GM19324 (cell line): ENCODE measurements around the gene MCTP1.

Experiments used
- ATAC-seq: cut with Tn5 transposase; IDR thresholded peaks from one replicate; pipeline ENCODE4 v1.9.1; 2021; ENCODE audit warnings: mild to moderate bottlenecking, moderate library complexity; ENCODE audit not compliant: unreplicated experiment, low FRiP score

MCTP1 gene

DNA sequence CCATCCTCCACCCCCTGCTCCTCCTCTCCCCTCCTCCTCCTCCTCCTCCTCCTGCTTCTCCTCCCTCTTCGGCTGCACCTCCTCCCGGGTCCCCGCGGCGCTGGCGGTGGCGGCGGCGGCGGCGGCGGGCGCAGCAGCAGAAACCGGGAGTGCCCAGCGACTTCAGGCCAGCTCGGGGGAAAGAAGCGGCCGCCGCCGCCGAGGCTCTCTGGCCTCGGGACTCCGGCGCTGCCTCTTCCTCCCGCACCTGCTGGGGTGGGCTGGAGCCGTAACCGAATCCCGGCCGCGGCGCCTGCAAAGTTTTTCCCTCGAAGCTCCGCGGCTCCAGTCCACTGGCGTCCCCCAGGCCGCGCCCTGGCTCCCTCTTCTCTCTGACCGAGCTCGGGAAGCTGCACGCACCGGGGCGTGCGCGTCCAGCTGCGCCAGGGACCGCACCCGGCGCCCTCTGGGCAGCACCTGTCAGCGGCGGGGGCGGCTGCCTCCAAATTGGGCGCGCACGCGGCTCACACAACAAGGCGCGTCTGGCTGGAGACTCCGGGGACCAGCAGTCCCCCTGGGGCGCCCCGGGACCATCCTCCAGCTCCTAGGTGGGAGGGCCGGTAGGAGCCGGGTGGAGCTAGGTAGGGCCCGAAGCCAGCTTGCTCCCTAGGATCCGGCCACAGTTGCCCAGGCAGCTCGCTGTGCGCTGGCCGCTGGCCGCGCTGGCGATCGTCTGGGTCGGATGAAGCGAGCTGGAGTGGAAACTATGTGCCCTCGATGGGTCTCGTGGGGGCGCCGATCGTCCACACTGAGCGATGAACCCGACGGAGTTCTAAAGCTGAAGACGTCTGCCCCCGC is at the start of gene MCTP1:
MCTP1 (minus strand) TSS at position 523 of the 837 bp plus-strand sequence.
- no peak for ATAC-seq

DNA sequence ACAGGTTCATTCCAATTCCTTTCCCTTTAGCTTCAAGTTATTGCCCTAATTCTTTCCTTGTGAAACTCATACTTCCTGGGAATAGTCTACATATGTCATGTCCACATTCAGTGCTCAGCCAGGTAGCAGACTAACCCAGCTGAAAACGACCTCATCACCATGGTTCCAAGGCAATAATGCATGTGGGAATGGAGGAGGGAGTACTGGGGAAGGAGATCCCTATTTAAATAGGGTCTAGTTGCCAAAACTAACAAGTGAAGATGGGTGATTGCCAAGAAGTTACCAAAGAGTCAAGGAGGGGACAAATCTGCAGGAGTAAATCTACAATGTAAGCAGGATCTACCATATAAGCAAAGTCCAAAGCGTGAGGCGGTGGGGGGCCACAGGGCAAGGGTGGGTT is 47.3 kb upstream of the MCTP1 start:
- no peak for ATAC-seq

DNA sequence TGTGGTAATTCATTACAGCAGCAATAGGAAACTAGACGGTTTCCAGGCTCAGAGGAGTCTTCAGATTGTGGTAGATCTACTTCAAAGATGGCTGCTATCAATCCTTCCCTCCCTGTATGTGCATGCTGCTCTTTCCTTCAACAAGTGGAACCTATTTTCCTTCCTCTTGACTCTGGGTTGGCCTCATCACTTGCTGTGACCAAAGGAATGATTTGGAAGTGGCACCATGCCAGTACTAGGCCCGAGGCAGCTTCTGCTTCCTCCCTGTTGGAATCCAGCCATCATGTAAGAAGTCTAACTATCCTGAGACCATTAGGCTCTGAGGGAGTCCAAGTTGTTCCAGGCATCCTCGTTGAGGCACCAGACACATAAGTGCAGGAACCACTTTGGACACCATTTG is 46.5 kb upstream of the MCTP1 start:
- ATAC-seq = no peak

DNA sequence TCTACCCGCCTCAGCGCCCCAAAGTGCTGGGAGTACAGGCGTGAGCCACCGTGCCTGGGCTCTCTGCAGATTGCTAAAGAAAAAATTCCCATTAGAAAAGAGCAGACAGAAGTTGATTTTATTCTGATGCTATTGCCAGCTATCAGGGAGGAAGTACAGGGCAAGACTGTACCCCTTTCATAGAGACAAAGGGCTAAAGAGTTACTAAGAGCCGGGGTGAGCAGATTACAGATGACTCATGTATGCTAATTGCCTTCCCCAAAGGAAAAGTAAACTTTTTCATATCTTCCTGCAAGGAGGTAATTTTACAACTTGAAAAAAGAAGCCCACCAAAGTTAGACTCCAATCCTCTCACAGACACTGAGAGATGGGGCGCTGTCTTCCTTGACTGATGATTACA is 42.3 kb upstream of the MCTP1 start:
- no peak for ATAC-seq

DNA sequence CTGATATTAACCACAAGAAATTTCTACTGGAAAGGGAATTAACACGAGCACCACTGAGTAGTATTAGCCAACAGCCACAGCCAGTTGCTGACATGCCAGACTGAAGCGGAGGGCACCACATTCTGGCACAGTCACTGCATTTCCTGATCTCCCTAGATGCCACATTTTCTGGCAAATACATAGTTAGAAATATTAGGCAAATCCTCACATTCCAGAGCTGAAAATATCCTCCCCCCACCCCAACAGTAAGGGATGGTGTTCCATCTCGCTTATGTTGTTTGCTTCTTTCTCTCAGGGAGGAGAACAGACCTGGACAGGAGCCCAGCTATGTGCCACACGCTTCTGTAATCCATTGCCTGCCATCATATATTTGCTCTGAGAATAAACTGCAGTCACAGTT is 32.8 kb upstream of the MCTP1 start:
- no peak for ATAC-seq

DNA sequence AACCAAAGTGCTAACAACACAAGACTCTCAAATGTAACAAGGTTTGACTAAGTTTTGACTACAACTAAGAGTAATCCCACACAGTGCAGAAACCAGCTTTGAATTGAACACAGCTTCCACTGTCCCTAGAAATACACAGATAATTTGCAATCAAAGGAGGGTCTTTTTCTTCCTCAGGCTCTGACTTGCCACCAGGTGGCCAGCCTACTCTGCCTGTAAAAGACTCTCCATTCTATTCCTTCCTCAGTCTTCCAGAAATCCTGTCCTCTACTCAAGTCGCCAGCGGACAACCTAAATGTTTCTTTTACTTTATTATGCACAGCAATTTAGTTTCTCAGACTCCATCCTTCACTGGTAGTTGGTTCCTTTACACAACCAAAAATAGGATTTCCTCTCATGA is 32.2 kb upstream of the MCTP1 start:
- no peak for ATAC-seq

DNA sequence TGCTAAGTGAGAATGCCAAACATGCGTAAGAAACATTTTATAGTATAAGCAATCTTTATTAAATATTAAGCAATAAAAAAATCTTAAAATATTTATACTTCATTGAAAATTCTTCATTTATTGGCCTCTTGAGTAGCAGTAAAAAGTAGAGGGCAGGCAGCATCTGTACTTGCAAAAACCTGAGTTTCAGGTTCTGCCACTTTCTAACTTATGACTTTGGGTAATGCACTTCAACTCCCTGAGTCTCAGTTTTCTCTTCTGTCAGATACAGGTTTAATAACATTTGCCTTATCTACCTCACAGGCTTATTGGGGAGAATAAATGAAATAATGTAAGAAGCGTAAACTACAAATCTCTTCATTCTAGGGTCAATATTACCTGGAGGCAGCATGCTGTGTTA is 19.8 kb upstream of the MCTP1 start:
- ATAC-seq = no peak

DNA sequence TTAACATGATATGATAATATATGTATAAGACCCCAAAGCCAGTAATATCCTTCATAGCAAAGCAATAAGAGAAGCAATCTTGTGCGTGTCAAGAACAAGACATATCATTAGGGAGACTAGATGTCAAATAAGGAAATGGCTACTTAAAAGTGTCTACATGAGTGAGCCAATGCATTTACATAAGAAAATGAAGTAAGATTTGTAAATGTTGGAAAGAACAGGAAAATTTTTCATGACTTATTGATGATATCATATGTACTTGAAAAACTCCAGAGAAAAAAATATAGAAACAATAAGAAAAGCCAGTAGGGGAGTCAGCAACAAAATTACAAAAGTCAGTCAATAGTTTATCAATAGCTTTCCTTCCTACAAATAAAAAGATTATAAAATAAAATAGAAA is 13.8 kb upstream of the MCTP1 start:
- ATAC-seq = no peak

DNA sequence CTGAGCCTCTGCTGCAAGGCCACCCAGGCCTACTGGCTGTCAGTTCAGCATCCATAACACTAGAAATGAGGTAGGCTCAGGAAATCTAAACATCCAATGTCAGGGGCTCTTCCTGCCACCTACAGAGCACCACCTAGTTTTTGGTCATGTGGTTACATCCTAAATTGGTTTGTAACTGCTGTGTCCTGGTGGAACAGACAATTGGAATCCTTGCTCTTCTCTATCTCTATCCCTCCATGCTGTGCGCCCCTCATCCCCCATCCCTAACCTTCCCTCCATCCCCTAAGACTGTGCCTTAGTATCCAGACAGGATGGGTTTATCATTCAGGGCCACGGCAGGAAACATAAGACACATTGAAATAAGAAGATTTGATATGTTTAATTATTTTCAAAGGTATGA is 11.4 kb upstream of the MCTP1 start:
- ATAC-seq = no peak

DNA sequence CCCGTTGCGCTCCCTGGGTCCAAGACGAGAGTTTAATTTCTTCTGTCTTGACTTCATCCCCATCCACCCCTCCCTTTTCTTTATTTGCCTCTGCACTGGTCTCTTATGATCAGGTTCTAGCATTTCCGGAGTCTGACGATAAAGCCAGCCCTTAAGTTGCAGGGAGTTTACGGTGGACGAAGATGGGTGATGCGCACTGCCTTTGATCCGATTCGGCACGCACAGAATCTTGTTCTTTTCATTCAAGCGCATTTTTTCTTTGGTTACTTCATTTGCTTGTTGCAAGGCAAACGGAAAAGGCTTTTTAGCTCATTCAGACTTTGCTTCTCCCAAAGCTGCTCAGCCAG is 488 bp upstream of the MCTP1 start:
- no peak for ATAC-seq

DNA sequence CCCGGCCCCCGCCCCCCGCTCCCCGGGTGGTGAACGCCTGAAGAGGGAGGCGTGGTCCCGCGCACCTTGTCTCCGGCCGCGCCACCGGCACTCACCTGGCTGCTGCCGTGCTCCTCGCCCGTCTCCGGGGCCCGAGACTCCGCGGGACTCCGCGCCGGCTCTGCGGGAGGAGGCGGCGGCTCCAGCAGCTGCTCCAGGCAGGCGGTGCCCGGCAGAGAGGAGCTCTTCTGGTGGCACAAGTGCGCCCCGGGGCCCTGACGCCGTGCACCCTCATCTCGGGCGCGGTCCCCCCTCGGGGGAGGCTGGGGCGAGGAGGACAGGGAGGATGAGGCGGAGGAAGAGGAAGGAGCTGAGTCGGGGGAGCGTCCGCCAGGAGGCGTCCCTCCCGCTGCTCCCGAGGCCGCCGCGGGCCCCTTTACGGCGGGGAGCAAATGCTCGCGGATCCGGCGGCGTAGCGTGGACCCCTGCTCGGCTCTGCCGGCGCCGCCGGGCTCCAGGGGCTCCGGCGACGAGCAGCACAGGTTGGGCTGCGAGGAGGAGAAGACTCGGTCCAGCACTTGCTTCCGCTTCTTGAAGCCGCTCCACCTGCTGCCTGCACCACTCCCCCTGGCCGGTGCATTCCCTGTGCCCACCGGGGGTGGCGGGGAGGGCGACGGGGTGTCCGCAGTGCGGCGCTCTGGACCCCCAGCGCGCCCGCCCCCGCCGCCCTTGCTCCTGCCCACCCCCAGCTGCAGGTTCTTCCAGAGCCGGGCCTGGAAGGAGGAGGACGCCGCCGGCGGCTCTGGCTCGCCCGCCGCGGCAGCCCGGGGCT is 928 bp downstream of the MCTP1 start:
- ATAC-seq = peak; percentile 55

DNA sequence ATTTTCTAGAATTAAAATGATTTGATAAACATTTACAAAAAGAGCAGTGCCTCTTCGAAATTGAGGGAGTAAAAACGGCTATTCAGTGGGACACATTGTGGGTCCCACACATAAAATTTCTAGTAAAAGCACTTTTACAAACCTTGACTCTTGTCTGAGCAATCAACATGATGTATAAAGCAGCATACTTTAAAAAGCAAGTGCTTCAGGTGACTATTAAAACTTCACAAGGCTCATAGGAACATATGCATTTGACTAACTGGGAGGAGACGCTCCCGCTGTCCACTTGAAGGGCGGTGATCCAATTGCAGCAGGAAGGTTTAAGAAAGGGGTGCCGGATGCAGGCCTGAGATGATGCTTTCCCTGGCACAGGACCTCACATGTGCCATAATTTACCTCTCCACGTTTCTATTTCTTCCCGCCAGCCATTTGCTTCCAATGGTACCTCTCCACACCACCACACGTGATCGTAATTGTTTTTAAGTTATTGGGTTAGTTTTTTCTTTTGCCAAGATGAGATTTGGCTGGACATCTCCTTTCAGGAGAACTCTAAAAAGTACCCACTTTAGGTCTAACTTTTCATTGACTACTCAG is 1.8 kb downstream of the MCTP1 start:
- ATAC-seq = no peak

DNA sequence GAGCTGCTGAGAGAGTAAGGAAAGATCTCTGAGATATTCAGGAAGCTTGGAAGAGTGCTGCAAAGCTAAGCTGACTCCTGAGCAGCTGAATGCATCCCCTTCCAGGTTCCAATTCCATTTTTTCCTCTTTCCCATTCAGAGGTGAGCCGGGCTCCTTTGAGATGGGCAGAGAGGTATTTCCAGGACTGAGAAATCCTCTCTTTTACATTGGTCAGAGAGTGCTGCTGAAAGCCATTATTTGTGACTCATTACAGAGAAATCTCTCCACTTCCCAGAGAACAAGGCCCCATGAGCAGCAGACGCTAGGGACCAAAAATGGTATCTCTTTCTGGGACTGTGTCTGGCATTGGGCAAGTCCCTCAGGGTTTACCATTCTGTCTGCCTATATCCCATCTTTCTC is 3.7 kb downstream of the MCTP1 start:
- ATAC-seq = no peak

DNA sequence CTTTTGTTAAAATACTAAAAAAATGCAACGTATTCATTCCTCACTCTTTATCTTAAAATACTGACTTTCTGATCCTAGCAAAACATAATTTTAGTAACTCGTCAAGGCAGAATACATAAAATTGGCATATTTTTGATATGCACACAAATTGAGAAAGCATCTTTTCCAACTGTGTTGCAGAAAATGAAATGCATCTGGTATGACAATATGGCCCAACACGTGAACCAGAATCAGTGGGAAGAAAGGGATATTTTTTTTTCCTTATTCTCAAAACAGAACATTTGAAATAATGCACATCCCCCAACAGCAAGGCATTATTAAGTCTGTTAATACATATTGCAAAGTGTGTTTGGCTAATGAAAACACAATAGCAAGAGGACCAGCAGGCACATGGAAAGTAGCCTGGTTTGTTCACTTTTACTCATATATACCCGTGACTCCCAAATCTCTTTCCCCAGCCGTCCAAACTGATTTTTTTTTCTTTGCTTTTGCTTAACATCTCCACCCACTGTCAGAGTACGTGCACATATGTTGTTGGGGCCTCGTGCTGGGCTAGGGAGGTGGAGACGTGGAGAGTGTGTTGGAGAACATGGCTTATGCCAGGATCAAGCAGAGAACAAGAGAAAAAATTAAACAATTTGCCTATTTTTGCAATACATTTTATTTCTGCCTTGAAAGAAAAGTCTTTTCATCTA is 4.3 kb downstream of the MCTP1 start:
- ATAC-seq = no peak

DNA sequence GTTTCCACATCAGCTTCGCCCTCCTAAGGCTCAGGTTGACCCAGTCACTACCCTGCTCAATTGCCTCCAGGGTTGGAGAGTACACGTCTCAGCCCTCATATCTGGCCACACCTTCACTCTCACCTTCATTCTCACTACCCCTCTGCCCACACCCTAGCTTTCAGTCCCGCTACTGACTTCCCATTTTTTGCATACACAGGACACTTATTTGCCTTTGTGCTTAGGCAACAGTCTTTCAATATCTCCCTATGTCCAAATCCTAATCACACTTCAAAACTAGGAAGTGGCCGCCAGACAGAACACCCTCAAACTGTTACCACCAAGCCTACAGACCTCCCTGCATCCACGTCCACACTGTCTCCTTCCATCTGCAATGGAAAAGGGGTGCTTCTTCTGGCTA is 10.9 kb downstream of the MCTP1 start:
- no peak for ATAC-seq

DNA sequence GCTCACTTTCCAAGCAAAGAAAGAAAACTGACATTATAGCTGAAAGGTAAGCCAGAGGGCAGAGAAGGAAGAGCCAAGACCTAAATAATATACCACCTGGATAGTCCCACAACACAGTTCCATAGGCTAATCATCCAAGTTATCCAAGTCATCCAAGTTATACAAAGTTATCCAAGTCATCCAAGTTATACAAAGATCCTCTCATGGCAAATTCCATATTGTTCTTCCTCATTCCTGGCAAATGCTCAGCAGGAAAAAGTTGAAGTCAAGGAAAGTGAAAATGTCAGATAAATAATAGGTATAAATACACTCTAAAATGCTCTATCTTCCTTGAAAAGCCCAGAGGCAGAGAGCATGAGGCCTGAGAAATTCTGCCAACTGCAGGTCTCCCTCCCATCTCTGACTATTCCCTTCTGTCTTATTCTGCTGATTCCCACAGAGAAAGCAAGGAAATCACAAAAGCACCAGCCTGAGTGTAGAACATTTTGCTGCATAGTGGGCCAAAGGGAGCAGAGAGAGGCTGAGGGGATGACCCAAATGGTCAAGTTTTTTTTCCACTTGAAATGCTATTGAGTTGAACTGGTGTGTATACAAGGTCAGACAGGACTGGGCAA is 12.5 kb downstream of the MCTP1 start:
- ATAC-seq = no peak

DNA sequence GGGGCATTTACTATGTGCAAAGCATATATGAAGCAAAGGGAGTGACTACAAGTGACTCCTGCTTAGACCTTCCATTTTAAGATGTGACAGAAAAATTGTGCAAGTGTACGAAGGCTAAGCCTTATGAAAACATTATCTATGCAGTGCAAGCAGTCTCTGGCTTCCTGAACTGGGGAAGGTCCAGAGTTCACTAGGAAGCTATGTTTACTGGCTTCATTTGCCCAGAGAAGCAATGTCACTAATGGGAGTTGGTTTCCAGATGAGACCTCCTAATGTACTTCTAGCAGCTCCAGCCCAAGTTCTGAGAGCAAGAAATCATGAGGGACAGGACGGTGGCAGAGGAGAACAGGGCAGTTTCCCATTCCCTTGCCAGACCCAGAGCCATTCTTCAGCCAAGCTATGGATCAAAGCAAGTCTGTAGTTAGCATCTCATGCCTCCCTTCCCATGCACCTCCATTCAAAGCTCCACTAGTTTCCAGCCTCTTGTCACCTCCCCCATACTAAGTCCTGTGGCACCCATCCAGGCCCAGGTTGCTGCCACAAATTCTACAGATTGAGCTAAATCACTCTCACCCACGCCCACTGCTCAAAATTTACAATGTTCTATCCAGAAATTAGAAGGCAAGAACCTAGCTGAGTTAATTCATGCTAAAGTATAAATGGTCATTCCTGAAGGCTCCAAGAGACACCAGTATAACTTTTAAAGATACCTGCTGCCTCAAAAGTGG is 21.8 kb downstream of the MCTP1 start:
- ATAC-seq = no peak

DNA sequence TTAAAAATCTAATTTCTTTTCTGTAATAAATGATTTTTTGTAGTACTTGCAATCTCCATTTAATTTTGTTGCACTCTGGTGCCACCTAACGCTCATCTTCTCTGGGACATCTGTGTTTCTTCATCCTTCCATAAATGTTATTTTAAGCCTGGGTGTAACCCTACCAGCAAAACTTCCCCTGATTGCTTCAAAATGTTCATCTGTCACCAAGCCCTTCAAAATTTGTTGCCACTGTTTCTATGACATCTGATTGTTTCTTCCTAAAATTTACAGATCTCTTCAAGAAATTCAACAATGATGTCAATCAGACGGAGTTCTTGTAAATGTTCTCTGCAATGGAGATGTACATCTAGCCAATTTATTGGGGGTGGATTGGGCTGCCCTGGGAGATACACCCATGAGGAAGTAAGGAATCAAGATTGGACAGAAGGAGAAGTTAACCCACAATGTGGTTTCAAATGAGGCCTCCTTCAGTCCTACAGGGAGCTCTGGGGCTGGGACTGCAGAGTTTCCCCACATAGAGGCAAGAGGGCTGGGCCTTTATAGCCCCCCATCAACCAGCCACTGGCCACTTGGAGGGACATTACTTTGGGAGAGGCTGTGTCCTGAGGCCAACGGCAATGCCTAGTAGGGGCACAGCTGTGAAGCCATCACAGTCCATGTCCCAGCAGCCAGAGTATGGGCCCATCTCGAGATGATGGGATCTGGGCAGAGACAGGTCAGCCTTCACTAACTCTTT is 23.3 kb downstream of the MCTP1 start:
- no peak for ATAC-seq

DNA sequence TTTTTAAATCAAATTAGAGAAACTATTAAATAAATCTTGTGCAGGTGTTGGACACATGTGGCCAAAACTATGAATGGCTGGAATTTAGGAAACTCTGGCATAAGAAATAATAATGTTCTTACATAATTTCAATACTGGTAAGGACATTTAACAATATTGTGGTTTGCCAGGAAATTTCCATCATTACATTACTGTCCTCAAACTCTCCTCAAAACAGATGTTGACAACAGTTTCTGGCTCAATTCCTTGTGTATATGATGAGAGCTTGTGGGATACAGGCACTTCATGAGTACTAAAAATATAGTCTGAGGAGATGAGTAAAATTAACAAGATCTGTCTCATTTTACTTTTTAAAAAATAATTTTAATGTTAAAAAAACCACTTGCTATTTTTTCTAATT is 27.9 kb downstream of the MCTP1 start:
- no peak for ATAC-seq
